AG08395 (cell line): ENCODE measurements around the gene MFAP4.

Source experiments
- DNase-seq: peaks from one replicate; pipeline ENCODE4 v3.0.0; 2012; ENCODE audit warnings: mixed read lengths, low spot score

Gene MFAP4

GRCh38 chr17:19385521-19385983 lies 1.4 kb downstream of the MFAP4 start:
- no peak for DNase-seq

DNA sequence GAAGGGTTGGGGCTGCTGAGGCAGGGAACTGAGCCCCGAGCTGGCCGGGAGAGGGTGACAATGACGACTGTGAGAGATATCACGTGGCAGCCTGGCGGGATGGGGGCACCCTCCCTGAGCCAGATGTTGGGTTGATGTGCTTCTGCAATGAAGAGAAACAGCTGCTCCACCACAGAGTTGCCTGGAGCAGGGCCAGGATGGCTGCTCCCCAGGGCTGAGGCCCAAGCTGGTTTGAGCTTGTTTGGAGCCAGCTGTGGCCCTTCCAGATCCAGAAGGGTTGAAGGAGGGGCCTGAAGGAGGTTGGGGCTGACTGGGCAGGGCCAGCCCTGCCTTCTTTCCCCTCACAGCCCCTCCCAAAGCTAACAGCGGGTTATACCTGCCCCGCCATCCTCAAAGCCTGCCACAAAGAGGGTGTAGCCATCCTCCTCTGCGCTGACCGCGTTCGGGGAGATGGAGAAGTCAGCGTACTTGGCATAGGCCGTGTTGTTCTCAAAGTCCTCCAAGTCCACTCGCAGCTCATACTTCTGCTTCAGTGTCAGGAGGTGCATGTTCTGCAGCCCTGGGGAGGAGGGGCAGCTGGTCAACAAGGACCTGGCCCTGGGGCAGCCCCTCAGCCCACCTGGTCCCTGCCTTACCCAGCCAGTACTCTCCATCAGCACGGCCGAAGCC lies 2.1 kb downstream of the MFAP4 start:
- peak; percentile 77 for DNase-seq

- DNase-seq = peak; percentile 29
These were observed 3.1 kb downstream of the MFAP4 start for GRCh38 chr17:19383681-19384470.

GRCh38 chr17:19382531-19383444 lies 4.2 kb downstream of the MFAP4 start:
- no peak for DNase-seq

DNA sequence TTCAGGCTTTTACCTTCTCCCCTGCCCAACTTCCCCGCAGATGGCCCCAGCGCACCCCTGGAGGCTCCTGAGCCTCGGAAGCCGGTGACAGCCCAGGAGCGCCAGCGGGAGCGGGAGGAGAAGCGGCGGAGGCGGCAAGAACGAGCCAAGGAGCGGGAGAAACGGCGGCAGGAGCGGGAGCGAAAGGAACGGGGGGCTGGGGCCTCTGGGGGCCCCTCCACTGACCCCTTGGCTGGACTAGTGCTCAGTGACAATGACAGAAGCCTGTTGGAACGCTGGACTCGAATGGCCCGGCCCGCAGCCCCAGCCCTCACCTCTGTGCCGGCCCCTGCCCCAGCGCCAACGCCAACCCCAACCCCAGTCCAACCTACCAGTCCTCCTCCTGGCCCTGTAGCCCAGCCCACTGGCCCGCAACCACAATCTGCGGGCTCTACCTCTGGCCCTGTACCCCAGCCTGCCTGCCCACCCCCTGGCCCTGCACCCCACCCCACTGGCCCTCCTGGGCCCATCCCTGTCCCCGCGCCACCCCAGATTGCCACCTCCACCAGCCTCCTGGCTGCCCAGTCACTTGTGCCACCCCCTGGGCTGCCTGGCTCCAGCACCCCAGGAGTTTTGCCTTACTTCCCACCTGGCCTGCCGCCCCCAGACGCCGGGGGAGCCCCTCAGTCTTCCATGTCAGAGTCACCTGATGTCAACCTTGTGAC lies 5.1 kb downstream of the MFAP4 start:
- DNase-seq = no peak

- no peak for DNase-seq
These were observed 5.6 kb downstream of the MFAP4 start for GRCh38 chr17:19381361-19381740.

DNA sequence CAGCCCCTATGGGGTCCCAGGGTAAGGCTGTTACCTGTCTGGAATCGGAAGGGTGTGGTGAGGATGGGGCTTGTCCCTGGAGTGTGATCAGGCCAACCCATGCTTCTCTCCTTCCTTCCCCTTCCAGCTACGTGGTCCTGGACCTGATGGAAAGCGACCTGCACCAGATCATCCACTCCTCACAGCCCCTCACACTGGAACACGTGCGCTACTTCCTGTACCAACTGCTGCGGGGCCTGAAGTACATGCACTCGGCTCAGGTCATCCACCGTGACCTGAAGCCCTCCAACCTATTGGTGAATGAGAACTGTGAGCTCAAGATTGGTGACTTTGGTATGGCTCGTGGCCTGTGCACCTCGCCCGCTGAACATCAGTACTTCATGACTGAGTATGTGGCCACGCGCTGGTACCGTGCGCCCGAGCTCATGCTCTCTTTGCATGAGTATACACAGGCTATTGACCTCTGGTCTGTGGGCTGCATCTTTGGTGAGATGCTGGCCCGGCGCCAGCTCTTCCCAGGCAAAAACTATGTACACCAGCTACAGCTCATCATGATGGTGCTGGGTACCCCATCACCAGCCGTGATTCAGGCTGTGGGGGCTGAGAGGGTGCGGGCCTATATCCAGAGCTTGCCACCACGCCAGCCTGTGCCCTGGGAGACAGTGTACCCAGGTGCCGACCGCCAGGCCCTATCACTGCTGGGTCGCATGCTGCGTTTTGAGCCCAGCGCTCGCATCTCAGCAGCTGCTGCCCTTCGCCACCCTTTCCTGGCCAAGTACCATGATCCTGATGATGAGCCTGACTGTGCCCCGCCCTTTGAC lies 6.3 kb downstream of the MFAP4 start:
- no peak for DNase-seq

GRCh38 chr17:19379361-19380065 lies 7.5 kb downstream of the MFAP4 start:
- DNase-seq = no peak

DNA sequence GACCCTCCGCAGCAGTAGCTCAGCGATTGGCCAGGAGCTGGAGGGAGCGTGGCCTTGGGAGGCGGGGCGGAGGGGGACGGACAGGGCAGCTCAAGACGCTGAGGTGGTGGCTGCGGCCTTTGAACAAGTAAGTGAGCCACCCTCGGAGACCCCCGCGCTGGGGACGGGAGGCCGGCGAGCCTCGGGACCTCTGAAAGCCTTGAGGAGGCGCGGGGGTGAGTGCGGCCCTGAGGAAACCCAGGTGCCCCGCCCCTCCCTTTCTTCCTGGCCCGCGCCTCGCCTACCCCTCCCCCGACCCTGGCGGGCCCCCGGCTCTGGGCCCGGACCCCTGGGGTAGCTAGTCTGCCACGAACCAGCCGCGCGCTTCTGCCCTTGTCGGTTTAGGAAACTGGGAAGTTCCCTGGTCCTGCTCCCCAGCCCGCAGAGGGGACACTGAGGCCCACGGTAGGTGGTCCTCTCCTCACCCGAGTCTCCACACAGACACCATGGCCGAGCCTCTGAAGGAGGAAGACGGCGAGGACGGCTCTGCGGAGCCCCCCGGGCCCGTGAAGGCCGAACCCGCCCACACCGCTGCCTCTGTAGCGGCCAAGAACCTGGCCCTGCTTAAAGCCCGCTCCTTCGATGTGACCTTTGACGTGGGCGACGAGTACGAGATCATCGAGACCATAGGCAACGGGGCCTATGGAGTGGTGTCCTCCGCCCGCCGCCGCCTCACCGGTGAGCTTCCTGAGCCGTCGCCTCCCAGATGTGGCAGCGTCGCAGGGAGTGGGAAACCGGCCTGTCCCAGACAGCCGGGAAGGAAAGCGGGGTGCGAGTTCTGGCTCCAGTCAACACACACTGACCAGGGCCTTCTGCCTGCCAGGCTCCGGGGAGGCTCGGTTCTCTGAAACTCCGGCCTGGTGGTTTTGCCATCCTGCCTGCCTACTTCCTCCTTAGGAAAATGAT lies 8.3 kb downstream of the MFAP4 start, which contains the start of gene MAPK7:
Gene MAPK7 (plus strand): TSS at position 83 of the 945 bp plus-strand sequence. CDS start 403 bp downstream, at position 486.
- DNase-seq = no peak

DNA sequence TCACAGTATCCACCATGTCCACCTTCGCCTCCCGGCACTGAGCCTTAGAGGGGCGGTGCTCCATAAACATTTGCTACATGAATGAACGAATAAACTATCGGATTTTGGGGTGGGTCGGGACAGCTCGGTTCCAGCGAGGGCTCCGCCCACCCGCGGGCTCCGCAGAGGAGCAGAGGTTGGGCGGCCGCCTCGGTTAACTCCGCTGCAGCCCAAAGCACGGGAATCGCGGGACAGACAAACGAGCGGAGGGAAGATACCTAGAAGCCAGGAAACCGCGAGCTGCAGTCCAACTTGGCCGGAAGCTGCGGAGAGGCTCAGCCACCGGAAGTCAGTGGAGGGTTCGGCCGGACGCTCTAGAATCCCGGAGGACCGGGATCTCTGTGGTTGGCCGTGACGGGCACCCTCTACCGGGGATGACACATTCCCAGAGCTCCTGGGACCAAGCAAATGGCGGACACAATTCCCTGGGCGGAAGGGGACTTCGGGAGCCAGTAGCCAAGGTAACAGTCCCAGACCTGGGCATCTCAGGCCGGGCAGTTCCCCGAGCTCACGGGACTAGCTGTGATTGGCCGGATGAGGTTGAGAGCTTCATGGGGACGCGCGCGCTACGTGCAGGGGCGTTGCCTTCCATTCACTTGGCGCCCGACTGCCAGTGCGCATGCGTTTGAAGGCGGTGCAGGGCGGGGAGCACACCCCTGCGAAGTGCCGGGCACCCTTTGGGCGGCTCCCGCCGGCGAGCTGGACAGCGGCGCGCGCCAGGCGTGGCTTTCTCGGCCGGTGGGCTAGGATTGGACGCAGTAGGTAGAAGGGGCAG lies 9.2 kb downstream of the MFAP4 start:
- DNase-seq = peak; percentile 99

DNA sequence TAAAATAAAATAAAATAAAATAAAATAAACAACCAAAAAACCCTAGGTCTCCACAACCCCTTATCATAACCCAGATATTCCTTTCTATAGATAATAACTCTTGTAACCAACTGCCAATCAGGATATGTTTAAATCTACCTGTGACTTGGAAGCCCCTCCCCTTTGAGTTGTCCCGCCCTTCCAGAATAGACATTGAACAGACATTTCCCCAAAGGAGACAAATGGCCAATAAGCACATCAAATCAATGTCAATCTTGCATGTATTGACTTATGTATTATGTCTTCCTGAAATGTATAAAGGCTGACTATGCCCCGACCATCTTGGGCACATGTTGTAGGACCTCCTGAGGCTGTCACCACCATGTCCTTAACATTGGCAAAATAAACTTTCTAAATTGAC lies 10.2 kb downstream of the MFAP4 start:
- DNase-seq = no peak

DNA sequence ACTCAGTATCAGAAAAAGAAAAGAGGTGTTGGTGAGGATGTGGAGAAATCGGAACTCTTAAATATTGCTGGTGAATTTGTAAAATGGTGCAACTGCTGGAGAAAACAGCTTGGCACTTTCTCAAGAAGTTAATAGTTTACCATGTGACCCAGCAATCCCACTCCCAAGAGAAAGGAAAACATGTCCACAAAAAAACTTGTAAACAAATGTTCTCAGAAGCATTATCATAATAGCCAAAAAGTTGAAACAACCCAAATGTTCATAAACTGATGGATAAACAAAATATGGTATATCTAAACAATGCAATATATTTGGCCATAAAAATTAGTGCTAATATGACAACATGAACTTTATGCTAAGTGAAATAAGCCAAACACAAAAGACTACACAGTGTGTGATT lies 11.3 kb downstream of the MFAP4 start:
- no peak for DNase-seq

DNA sequence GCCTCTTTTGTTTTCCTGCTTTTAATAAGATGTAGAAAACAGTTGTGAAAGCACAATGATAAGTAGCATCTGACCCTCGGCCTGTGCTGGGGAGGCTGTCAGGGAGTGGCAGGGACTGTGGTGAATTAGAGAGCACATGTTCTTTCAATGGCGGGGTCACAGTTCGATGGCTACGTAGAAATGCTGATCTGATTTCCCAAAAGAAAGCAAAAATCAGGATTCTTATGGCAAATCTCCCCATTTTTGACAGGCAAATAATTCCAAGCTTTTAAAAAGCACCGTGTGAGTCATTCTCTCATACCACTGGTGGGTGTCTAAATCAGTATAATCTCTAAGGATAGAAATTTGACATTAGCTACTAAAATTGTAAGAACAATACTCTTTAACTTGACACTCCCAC lies 12.9 kb downstream of the MFAP4 start:
- no peak for DNase-seq

DNA sequence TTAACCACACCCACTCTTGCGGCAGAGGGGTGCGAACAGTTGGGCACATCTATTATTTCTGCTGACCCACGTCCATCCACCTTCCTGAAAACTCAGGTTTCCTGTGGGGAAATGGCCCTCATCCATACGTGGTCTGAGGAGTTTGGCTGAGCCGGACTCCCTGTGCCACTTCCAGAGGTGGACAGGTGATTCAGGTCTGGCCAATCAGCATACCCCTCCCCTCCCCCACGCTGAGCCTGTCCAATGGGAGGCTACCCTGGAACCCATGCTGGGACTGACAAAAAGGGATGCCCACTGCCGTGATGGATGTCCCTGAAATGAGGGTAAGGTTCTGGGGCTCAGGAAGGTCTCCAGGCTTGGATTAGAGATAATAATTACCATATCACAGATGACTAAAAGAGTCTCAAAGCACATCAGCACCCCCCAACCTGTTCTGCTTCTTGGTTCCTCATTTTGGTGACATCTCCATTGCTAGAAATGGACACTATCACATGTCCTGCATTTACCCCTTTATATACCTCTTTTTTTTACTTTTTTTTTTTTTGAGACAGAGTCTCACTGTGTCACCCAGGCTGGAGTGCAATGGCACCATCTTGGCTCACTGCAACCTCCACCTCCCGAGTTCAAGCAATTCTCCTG lies 14.0 kb downstream of the MFAP4 start:
- no peak for DNase-seq

DNA sequence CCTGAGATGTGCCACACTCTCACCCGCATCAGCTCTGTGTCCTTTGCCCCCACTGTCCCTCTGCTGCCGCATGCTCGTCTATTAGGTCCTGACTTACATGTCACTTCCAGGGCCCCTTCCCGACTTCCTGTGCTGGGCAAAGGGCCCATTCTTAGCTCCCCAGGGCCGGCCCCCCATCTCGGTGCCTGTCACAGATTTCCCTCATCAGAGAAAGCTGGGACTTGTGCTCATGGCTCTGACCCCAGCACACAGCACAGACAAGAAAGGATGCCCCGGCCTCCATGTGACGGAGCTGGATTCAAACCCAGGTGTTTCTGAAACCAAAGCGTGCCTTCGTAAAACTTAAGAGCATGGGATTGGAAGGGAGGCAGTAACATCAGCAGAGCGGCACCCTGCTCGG lies 14.6 kb downstream of the MFAP4 start:
- no peak for DNase-seq

DNA sequence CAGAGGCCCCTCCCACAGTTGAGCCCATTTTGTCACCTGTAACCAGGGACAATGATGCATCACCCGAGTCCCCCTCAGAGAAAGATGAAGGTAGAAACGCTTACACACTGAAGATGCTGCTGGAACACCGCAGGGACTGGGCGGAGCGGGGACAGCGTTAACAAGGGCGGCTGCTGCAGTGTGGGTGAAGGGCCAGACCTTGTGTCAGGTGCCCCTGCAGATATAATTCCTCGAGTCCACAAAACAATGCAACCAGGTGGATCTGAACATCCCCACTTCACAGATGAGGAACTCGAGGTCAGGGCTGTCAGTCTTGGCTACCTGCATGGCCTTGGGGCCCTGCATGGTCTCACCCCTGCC lies 15.0 kb downstream of the MFAP4 start:
- no peak for DNase-seq

GRCh38 chr17:19371259-19372010 lies 15.6 kb downstream of the MFAP4 start:
- no peak for DNase-seq
